HCT116 (cell line): ENCODE data around the gene MGA. TPM values are rescaled to one million over a fixed set of nuclear protein-coding genes. Genes with fewer than 3 reads are reported as not detected.

Experiments used
- ATAC-seq: fragments of 200-7000 bp; cut with Tn5 transposase; 2 replicates; pipeline ENCODE4 v1.9.1; 2020; ENCODE audit warnings: mild to moderate bottlenecking, moderate library complexity
- BruUV-seq: library from RNA; stranded (reverse); fragments of 400-500 nt; replicated peaks from 2 replicates; lab custom pipeline; 2021; lab: Mats Ljungman, UMichigan
- CTCF ChIA-PET: fragments of 300-600 bp; sonication (Branson Sonifier 250); formaldehyde crosslinking; loops from one replicate; lab custom pipeline; 2021; ENCODE audit warnings: antibody characterized with exemption; lab: Charles Lee
- POLR2A ChIA-PET: fragments of 300-600, 350-600 bp; sonication (Branson Sonifier 250); formaldehyde crosslinking; loops from one replicate; lab custom pipeline; 2021; ENCODE audit warnings: antibody characterized with exemption; lab: Charles Lee
- RAD21 ChIA-PET, 2 experiments: fragments of 300-600 bp; sonication (Branson Sonifier 250); formaldehyde crosslinking; loops; one replicate each; lab custom pipeline; 2023; ENCODE audit warnings: low total read pairs in 2 of 2; ENCODE audit not compliant: uncharacterized antibody in 2 of 2, unreplicated experiment in 2 of 2, low non-redundant PET in 1 of 2; lab: Charles Lee
- DNase-seq: peaks from one replicate; pipeline ENCODE4 v3.0.0-alpha.2; 2010; ENCODE audit warnings: low read depth, low spot score
- H2AFZ ChIP-seq: fragments of 200-600 bp; shearing (Covaris generic), sonication (generic); 2 replicates; pipeline ENCODE4 v1.6.1; 2017; ENCODE audit warnings: low read depth, mixed run types, mixed read lengths, antibody characterized with exemption, low read length; ENCODE audit not compliant: poor library complexity, severe bottlenecking
- H3K27ac ChIP-seq: 2 replicates; pipeline ENCODE4 v1.5.1; 2012; ENCODE audit warnings: low read depth, low read length
- H3K27me3 ChIP-seq: fragments of 200-600 bp; sonication (generic); 2 replicates; pipeline ENCODE4 v1.6.1; 2016; ENCODE audit warnings: mixed run types, low read length, mixed read lengths; ENCODE audit not compliant: insufficient read depth
- H3K36me3 ChIP-seq, 2 experiments: fragments of 200-500 bp in 1 of 2; fragments of 200-600 bp in 1 of 2; sonication (Bioruptor generic) in 1 of 2; sonication (generic) in 1 of 2; 2 replicates each; pipeline versions ENCODE4 v1.5.1 to v1.6.1; 2014 to 2016; ENCODE audit warnings: low read length in 2 of 2, inconsistent platforms in 1 of 2, mixed read lengths in 1 of 2, mixed run types in 1 of 2; ENCODE audit not compliant: insufficient read depth in 2 of 2, control insufficient read depth in 1 of 2
- H3K4me1 ChIP-seq, 2 experiments: fragments of 200-600 bp in 1 of 2; sonication (generic) in 1 of 2; 2 replicates each; pipeline versions ENCODE4 v1.5.1 to v1.6.1; 2012 to 2017; ENCODE audit warnings: low read length in 2 of 2, inconsistent platforms in 1 of 2, mild to moderate bottlenecking in 1 of 2, mixed read lengths in 1 of 2, mixed run types in 1 of 2, moderate library complexity in 1 of 2; ENCODE audit not compliant: insufficient read depth in 2 of 2, control insufficient read depth in 1 of 2
- H3K4me2 ChIP-seq: fragments of 200-600 bp; sonication (generic); 2 replicates; pipeline ENCODE4 v1.6.1; 2017; ENCODE audit warnings: mixed run types, low read length, mixed read lengths
- H3K4me3 ChIP-seq, 2 experiments: fragments of 200-600 bp in 1 of 2; sonication (generic) in 1 of 2; replicated peaks in 1 of 2; 2 replicates each; pipeline ENCODE4 v1.5.1; 2011 to 2016; ENCODE audit warnings: low read length in 2 of 2, control low read depth in 1 of 2, low read depth in 1 of 2, mild to moderate bottlenecking in 1 of 2, mixed read lengths in 1 of 2, mixed run types in 1 of 2
- H3K79me2 ChIP-seq: fragments of 200-600 bp; sonication (generic); 2 replicates; pipeline ENCODE4 v1.6.1; 2017; ENCODE audit warnings: mild to moderate bottlenecking, mixed run types, low read length, moderate library complexity, mixed read lengths; ENCODE audit not compliant: insufficient read depth
- H3K9ac ChIP-seq: fragments of 200-600 bp; sonication (generic); 2 replicates; pipeline ENCODE4 v1.6.1; 2016; ENCODE audit warnings: low read length, mixed read lengths
- H3K9me2 ChIP-seq: fragments of 200-600 bp; sonication (generic), shearing (Covaris generic); 2 replicates; pipeline ENCODE4 v1.6.1; 2017; ENCODE audit warnings: mixed run types, mild to moderate bottlenecking, moderate library complexity; ENCODE audit not compliant: insufficient read depth
- H3K9me3 ChIP-seq, 2 experiments: fragments of 200-500 bp in 1 of 2; fragments of 200-600 bp in 1 of 2; sonication (Bioruptor generic) in 1 of 2; sonication (generic) in 1 of 2; 2 replicates each; pipeline ENCODE4 v1.6.1; 2014 to 2017; ENCODE audit warnings: low read length in 2 of 2, mixed read lengths in 2 of 2, inconsistent platforms in 1 of 2, low read depth in 1 of 2, mild to moderate bottlenecking in 1 of 2, mixed run types in 1 of 2, moderate library complexity in 1 of 2; ENCODE audit not compliant: control insufficient read depth in 1 of 2, insufficient read depth in 1 of 2
- H4K20me1 ChIP-seq: fragments of 200-600 bp; sonication (generic), shearing (Covaris generic); 2 replicates; pipeline ENCODE4 v1.6.1; 2017; ENCODE audit warnings: mixed run types, mild to moderate bottlenecking, moderate library complexity; ENCODE audit not compliant: insufficient read depth
- CBX3 ChIP-seq: IDR thresholded peaks from 2 replicates; pipeline ENCODE4 v1.6.1; 2012; ENCODE audit warnings: low read depth
- CEBPB ChIP-seq: IDR thresholded peaks from 2 replicates; pipeline ENCODE4 v1.6.1; 2012; ENCODE audit warnings: low read depth
- CTCF ChIP-seq, 3 experiments: fragments of 200-600 bp in 1 of 3; sonication (generic) in 1 of 3; IDR thresholded peaks in 2 of 3; conservative IDR thresholded peaks in 1 of 3; 2 replicates each; pipeline ENCODE4 v1.5.1; 2012 to 2017; ENCODE audit warnings: low read depth in 2 of 3, low read length in 2 of 3, antibody characterized with exemption in 1 of 3, borderline replicate concordance in 1 of 3, control low read depth in 1 of 3, mild to moderate bottlenecking in 1 of 3, mixed read lengths in 1 of 3, mixed run types in 1 of 3, moderate library complexity in 1 of 3; ENCODE audit not compliant: insufficient read depth in 1 of 3
- EGR1 ChIP-seq: IDR thresholded peaks from 2 replicates; pipeline ENCODE4 v1.6.1; 2012; ENCODE audit warnings: low read depth
- ELF1 ChIP-seq: IDR thresholded peaks from 2 replicates; pipeline ENCODE4 v1.6.1; 2012; ENCODE audit warnings: low read depth, borderline replicate concordance
- EZH2 ChIP-seq: fragments of 200-600 bp; sonication (generic); IDR thresholded peaks from 2 replicates; pipeline ENCODE4 v1.6.1; 2017; ENCODE audit warnings: antibody characterized with exemption, mixed run types
- EZH2phosphoT487 ChIP-seq: fragments of 200-600 bp; IDR thresholded peaks from 2 replicates; pipeline ENCODE4 v1.6.1; 2018; ENCODE audit warnings: antibody characterized with exemption, borderline replicate concordance
- JUND ChIP-seq: IDR thresholded peaks from 2 replicates; pipeline ENCODE4 v1.6.1; 2012
- POLR2A ChIP-seq: IDR thresholded peaks from 2 replicates; pipeline ENCODE4 v1.7.0; 2011; ENCODE audit warnings: borderline replicate concordance; ENCODE audit not compliant: insufficient read depth, insufficient read length; ENCODE audit errors: extremely low read depth
- POLR2AphosphoS5 ChIP-seq: IDR thresholded peaks from 2 replicates; pipeline ENCODE4 v1.6.1; 2011; ENCODE audit warnings: mild to moderate bottlenecking, low read depth, low read length, moderate library complexity
- RAD21 ChIP-seq: IDR thresholded peaks from 2 replicates; pipeline ENCODE4 v1.6.1; 2012; ENCODE audit warnings: low read depth, mild to moderate bottlenecking
- REST ChIP-seq: IDR thresholded peaks from 2 replicates; pipeline ENCODE4 v1.6.1; 2012; ENCODE audit warnings: low read depth
- SIN3A ChIP-seq: IDR thresholded peaks from 2 replicates; pipeline ENCODE4 v1.6.1; 2012; ENCODE audit warnings: low read depth
- SP1 ChIP-seq: IDR thresholded peaks from 2 replicates; pipeline ENCODE4 v1.6.1; 2012; ENCODE audit warnings: low read depth
- YY1 ChIP-seq: IDR thresholded peaks from 2 replicates; pipeline ENCODE4 v1.6.1; 2011; ENCODE audit warnings: low read length, low read depth, moderate library complexity, mild to moderate bottlenecking; ENCODE audit not compliant: insufficient replicate concordance; ENCODE audit errors: extremely low read depth
- ZBTB33 ChIP-seq: IDR thresholded peaks from 2 replicates; pipeline ENCODE4 v1.6.1; 2011; ENCODE audit warnings: mild to moderate bottlenecking, low read length, moderate library complexity; ENCODE audit not compliant: insufficient replicate concordance; ENCODE audit errors: extremely low read depth
- ZFX ChIP-seq: fragments of 450-650 bp; IDR thresholded peaks from 2 replicates; pipeline ENCODE4 v1.6.1; 2017
- intact Hi-C: fragments of 100-400 bp; cut with micrococcal nuclease; formaldehyde crosslinking; loops from 2 replicates; pipeline ENCODE4 v1.10.0; 2022
- total RNA-seq: library from RNA; stranded (reverse); gene quantifications from one replicate; pipeline ENCODE4 v1.2.1, GENCODE V29; 2021; ENCODE audit not compliant: unreplicated experiment
- TF ChIP-seq, protein P1 (sequence below): IDR thresholded peaks from 2 replicates; pipeline ENCODE4 v1.6.1; 2012
- TF ChIP-seq, protein P2 (sequence below): IDR thresholded peaks from 2 replicates; pipeline ENCODE4 v1.6.1; 2012

Gene MGA
- total RNA-seq, 1 experiment from 2014 or later: 28.9 TPM

GRCh38 chr15:41732483-41732882 is 72.3 kb downstream of the MGA start:
- POLR2A ChIA-PET: no interaction called here
- Histone ChIP-seq H3K36me3 (peaks cover 9 to 17% of the 10 kb centered on the region in 2 experiments; a peak in 3 of 4 replicates), H3K9ac (no peak overlapping the region), H3K4me1 (no peaks in the 10 kb centered on the region), H3K9me3 (no peaks in the 10 kb centered on the region)
- ATAC-seq: no peak
- TF ChIP-seq RAD21 (no peak), EGR1 (no peak), CTCF (IDR thresholded peaks at IDR 0.05 in 2 of 3, conservative IDR thresholded peaks at IDR 0.05 in 1 of 3; ENCODE audit: borderline replicate concordance in 1 of 3, insufficient read depth in 1 of 3, low read depth in 2 of 3, low read length in 2 of 3) (no peak), ELF1 (no peak), EZH2phosphoT487 (no peak), EZH2 (no peak), JUND (no peak), CBX3 (no peak), POLR2AphosphoS5 (no peak), ZFX (no peak), SP1 (no peak), POLR2A (no peak), ZBTB33 (no peak), SIN3A (no peak), CEBPB (no peak), YY1 (no peak), REST (no peak)
- TF ChIP-seq, protein P1, sequence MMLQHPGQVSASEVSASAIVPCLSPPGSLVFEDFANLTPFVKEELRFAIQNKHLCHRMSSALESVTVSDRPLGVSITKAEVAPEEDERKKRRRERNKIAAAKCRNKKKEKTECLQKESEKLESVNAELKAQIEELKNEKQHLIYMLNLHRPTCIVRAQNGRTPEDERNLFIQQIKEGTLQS: no peak
- TF ChIP-seq, protein P2, sequence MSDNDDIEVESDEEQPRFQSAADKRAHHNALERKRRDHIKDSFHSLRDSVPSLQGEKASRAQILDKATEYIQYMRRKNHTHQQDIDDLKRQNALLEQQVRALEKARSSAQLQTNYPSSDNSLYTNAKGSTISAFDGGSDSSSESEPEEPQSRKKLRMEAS: no peak
- TF ChIP-seq, all 23 proteins: peak for 0
- H3K4me3 ChIP-seq: no peak overlapping the region
- ChIA-PET CTCF (no interaction called here), RAD21 (no interaction called here)
- no TSS peak for BruUV-seq
- H3K79me2 ChIP-seq: no peaks in the 10 kb centered on the region
- no peak for DNase-seq
- H3K9me2 ChIP-seq: no peaks in the 10 kb centered on the region
- H3K27ac ChIP-seq: no peak overlapping the region
- no peak overlapping the region for H3K4me2 ChIP-seq
- H2AFZ ChIP-seq: no peak overlapping the region
- H3K27me3 ChIP-seq: no peaks in the 10 kb centered on the region
- no peaks in the 10 kb centered on the region for H4K20me1 ChIP-seq
- intact Hi-C loops: no loop called here
